GM18867 (cell line): Measurements from ENCODE around the gene ANKRD33B.
"Not testable (repeated sequence)": the region's sequence is repeated elsewhere in the genome, so short reads cannot be mapped to it uniquely, and the experiment has no call there.

Experiments
- ATAC-seq: cut with Tn5 transposase; IDR thresholded peaks from one replicate; pipeline ENCODE4 v1.9.1; 2021; ENCODE audit warnings: mild to moderate bottlenecking, moderate library complexity; ENCODE audit not compliant: unreplicated experiment

ANKRD33B gene

DNA sequence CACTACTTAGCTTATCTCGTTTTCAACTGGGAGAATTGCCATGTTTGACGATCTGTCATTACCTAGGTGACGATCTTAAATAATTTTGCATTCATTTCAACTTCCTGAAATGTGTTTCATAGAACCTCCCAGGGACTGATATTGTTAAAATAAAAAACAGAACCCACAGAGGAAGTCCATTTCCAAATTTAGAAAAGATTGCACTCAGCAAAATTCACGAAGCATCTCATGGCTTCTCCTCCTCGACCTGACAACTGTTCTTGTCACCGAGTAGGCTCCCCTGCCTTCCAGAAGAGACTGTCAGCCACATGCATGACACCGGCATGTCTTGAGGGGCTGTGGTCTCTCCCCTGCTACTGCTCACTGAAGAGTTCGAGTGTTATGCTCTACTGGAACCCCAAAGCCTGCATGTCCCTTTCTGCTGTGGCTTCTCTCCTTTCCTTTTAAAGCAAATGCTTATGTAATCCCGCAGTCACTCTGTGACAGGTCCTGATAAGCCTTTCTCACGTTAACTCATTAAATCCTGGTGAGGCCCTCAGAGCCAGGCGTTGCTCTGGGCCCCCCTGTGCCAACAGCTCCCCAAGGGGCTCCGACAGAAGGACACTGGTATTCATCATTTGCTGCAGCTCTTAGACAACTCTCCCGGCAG, 26.8 kb upstream of the ANKRD33B start:
- peak; percentile 29 for ATAC-seq

DNA sequence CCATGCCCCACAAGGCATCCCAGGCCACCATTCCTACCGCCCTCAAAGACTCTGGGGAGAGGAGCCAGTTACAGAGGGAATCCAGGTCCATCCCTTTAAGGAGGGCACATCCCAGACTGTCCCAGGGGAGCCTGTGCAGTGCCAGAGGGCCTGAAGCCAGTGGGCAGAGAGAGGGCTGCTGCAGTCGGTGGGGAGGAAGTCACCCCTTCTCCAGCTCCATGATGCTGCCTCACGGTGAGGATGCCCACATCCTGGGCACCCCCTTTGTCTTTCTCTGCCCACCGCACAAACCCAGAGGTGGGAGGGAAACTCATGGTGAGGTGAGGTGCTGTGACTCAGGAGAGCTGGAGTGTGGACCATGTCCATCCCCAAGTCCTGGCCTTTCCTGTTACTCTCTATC, 26.2 kb upstream of the ANKRD33B start:
- ATAC-seq = no peak

DNA sequence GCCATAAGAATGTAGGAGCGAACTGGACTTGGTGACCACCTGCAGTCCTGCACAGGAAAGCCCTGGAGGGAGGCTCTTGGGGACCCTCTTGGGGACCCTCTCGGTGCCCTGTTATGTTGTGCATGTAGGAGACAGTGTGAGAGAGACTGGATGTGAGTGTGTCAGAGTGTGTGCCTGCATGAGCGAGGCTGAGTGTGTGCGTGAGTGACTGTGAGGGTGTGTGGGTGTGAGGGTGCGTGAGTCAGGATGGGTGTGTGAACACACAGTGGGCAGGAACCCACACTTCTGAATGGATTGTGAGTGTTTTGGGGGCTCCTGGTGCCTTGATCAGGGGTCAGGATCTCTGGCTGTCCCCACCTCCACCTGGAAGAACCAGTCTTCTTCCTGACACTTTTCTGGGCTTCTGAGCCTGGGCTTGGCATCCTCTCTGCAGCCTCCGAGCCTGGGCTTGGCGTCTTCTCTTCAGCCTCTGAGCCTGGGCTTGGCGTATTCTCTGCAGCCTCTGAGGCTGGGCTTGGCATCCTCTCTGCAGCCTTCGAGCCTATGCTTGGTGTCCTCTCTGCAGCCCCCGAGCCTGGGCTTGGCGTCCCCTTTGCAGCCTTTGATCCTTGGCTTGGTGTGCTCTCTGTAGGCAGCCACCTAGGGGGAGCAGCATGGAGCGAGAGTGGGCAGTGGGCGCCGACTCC, 25.6 kb upstream of the ANKRD33B start:
- ATAC-seq = no peak

GRCh38 chr5:10538789-10539686, 24.8 kb upstream of the ANKRD33B start:
- ATAC-seq = no peak

DNA sequence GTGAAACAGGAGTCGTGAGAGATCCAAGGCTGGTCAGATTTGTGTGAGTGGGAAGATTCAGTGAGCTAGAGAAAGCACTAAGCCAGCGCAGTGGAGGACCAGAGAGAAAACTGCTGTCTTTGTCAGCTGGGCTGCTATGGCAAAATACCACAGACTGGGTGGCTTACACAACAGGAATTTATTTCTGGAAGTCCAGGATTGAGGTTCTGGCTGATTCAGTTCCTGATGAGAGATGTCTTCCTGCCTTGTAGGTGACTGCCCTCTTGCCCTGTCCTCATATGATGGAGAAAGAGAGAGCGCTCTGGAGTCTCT, 24.2 kb upstream of the ANKRD33B start:
- ATAC-seq = no peak

DNA sequence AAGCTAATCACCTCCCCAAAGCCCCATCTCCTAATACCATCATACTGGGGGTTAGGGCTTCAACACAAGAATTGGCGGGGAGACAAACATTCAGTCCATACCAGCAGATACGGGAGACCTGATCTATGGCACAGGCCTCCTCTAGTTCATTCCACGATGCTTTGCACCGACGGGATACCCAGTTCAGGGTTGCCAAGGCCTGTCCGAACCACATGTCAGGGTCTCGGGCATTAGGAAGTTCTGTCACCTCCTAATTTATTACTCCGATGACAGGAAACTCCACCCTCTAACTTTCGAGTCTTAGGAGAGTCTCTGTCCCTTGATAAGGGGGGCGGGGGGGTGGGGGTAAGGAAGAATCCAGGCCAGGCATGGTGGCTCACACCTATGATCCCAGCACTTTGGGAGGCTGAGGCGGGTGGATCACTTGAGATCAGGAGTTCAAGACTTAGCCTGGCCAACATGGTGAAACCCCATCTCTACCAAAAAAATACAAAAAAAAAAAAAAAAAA, 23.8 kb upstream of the ANKRD33B start:
- no peak for ATAC-seq

GRCh38 chr5:10540951-10541646, 22.8 kb upstream of the ANKRD33B start:
- ATAC-seq = no peak

DNA sequence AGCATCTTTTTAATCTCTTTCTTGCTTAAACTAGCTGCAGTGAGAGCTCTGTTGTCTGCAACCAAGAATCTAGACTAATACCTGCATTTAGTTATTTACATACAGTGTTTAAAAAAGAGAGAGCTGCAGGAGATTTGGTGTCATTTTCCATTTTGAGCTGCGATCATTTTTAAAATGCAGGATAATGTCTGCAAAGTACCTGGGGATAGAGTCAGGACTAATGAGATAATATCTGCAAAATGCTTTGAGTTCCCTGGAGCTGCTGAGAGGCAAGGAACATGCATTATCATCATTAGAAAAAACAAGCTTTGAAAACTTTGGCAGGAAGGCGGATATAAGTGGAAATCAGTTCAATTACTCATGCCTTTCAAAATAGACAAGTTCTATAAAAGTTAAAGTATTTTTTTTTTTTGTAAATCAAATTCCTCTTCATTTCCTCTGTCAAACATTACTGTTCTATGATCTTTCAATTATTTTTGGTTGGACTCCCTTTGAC, 21.8 kb upstream of the ANKRD33B start:
- no peak for ATAC-seq

GRCh38 chr5:10543585-10544040, 20.3 kb upstream of the ANKRD33B start:
- no peak for ATAC-seq

GRCh38 chr5:10545084-10545483, 18.8 kb upstream of the ANKRD33B start:
- ATAC-seq = no peak

- no peak for ATAC-seq
These were observed 17.7 kb upstream of the ANKRD33B start for GRCh38 chr5:10546186-10546585.

GRCh38 chr5:10548418-10549122, 15.3 kb upstream of the ANKRD33B start:
- no peak for ATAC-seq

- ATAC-seq = not testable (repeated sequence)
These were observed 14.8 kb upstream of the ANKRD33B start for GRCh38 chr5:10549123-10549514.

DNA sequence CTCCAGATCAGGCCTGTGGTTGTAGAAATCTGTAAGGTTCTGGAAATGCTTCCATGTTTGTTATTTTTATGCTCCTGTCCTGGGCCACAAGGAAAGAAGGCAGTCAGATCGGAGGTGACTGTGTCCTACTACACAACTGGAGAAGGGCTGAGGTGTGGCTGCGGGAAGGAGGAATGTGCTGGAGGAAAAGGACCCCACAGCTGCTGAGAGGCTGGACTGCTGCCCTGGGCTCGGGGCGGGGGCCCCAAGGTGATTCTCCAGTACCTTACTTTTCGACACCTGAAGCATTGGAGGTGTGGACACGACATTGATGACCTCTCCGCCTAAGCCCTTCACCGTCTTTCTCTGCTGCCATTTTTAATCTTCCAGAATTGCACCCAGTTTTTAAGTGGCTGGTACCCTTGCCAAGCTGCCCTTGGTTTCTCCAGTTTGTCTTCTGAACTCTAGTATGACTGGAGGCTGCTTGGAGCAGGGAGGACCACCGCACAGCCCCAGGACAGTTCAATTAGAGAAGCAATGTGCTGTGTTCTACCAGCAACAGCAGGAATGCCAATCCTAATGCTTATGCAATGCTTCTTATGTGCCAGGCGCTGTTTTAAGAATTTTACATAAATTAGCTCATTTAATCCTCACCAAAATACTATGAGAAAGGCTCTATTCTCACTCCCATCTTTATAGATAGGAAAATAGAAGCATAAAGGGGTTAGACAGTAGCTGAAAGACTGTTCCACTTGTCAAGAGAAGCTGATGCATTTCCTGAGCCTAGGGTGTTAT, 13.5 kb upstream of the ANKRD33B start:
- ATAC-seq = no peak

DNA sequence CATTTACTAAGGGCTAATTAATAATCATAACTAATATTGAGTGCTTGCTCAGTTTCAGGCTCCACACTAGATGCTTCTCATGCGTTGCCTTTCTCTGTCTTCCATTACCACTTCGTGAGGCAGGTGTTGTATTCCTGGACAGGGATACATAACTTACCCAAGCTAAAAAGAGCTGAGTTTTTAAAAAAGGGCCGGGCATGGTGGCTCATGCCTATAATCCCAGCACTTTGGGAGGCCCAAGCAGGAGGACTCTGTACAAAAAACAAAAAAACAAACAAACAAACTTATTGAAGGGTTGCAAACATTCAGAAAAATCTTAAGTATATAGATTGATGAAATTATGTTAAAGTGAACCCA, 12.1 kb upstream of the ANKRD33B start:
- no peak for ATAC-seq

DNA sequence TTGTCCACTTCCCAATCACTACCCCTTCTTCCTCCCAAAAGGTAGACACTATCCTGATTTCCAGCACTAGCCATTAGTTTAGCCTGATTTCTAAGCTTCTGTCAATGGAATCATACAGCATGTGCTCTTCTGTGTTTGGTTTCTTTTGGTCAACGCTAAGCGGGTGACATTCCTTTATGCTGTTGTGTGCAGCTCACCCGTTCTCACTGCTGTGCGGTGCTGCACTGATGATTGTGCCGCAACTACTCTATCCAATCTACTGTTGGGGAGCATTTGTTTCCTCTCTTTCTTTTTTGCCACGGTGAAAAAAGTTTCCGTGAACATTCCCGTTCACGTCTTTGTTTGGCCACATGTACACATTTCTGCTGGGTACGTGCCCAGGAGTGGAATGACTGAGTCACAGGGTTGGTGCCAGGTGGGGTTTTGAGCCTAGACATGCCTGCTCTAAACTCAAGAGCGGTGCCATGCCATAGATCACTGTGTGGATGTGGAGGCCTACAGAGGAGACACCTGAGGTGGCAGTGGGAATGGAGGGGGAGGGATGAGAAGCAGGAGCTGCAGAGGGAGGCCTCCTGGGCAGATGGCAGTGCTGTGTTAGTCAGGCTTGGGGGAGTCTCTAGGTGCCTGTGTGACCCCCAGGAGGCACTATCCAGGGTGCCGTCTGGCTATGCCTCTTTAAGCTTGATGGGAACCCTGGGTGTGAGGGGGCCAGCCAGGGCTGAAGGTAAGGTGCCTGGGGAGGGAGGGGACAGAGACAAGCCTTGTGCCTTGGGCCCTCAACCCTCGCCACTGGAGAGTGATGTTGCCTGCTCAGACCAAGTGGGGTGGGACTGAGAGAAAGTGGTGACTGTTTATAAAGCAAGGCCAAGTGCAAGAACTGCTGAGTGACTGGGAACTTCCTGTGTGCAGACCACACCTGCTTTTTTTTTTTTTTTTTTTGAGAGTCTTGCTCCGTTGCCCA, 11.4 kb upstream of the ANKRD33B start:
- peak; percentile 66 for ATAC-seq

- no peak for ATAC-seq
These were observed 10.4 kb upstream of the ANKRD33B start for GRCh38 chr5:10553476-10553875.

- ATAC-seq = no peak
These were observed 8.6 kb upstream of the ANKRD33B start for GRCh38 chr5:10555277-10555684.
